ENCODE measurements around the gene SORL1-AS1.

DNA sequence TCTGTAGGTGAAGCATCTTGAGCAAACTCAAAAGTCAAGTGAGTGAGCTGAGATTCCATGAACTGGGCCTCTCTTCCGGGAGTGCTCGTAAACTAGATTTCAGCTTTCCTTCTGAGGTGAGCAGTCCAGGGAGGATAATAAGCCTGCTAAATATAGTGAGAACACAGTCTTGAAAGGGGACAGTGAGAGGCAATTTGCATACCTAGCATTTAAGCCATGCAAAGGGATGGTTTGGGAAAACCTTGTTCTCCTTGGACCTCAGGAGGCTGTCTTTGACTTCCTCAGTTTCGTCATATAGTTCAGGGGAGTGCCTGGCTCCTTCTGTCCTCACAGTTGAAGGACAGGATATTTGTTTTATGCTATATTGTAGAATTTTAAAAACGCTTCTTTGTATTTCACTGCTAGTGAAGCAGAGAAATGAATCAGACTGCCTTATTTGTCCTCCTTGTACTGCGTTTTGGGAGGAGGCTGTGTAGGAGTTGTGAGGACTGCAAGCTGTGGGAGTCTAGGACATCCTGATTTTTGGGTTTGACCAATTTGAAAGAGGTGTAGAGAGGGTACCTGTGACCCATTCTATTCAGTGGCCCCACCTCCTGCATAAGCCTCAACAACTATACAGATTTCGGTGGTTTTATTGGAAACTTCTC is 11.0 kb upstream of the SORL1-AS1 start:
- TF ChIP-seq GATA3 (IDR thresholded peaks at IDR 0.05; ENCODE audit: low read depth, low read length) (no peak), GATA2 (IDR thresholded peaks at IDR 0.05; ENCODE audit: low read depth, low read length) (no peak)
